Neural cell (in vitro differentiated cells): ENCODE data around the gene ANP32A. TPM values are rescaled to one million over a fixed set of nuclear protein-coding genes. Genes with fewer than 3 reads are reported as not detected.

ENCODE experiments used
- H2AFZ ChIP-seq: fragments of 200-600, 300-800 bp; sonication (generic), shearing (Covaris generic); 2 replicates; pipeline ENCODE4 v1.6.0; 2014; ENCODE audit warnings: low read depth, mild to moderate bottlenecking, antibody characterized with exemption, low read length, moderate library complexity
- H3F3A ChIP-seq: fragments of 200-600 bp; shearing (Covaris generic); 2 replicates; pipeline ENCODE4 v1.6.1; 2016; ENCODE audit warnings: mild to moderate bottlenecking, moderate library complexity, mixed read lengths, antibody characterized with exemption, low read length; ENCODE audit not compliant: insufficient read depth, poor library complexity, severe bottlenecking
- H3K27ac ChIP-seq: fragments of 200-600, 300-800 bp; sonication (generic), shearing (Covaris generic); 2 replicates; pipeline ENCODE4 v1.5.1; 2014; ENCODE audit warnings: mild to moderate bottlenecking, low read length, moderate library complexity
- H3K27me3 ChIP-seq: fragments of 300-800, 200-600 bp; sonication (generic), shearing (Covaris generic); 2 replicates; pipeline ENCODE4 v1.6.0; 2014; ENCODE audit warnings: mild to moderate bottlenecking, low read depth, low read length, moderate library complexity; ENCODE audit not compliant: insufficient read depth
- H3K36me3 ChIP-seq: fragments of 300-800, 200-600 bp; sonication (generic), shearing (Covaris generic); 2 replicates; pipeline ENCODE4 v1.5.1; 2014; ENCODE audit warnings: mild to moderate bottlenecking, antibody characterized with exemption, low read length, moderate library complexity; ENCODE audit not compliant: insufficient read depth
- H3K4me2 ChIP-seq: fragments of 300-800, 200-600 bp; sonication (generic), shearing (Covaris generic); 2 replicates; pipeline ENCODE4 v1.6.0; 2014; ENCODE audit warnings: mild to moderate bottlenecking, low read length
- H3K4me3 ChIP-seq: fragments of 300-800, 200-600 bp; sonication (generic), shearing (Covaris generic); 2 replicates; pipeline ENCODE4 v1.5.1; 2014; ENCODE audit warnings: mild to moderate bottlenecking, low read length, moderate library complexity
- H3K79me2 ChIP-seq: fragments of 200-600 bp; shearing (Covaris generic); replicated peaks from 2 replicates; pipeline ENCODE4 v1.6.0; 2014; ENCODE audit warnings: mild to moderate bottlenecking, low read length, moderate library complexity; ENCODE audit not compliant: insufficient read depth
- H3K9ac ChIP-seq: fragments of 300-800, 200-600 bp; sonication (generic), shearing (Covaris generic); 2 replicates; pipeline ENCODE4 v1.6.1; 2016; ENCODE audit warnings: mild to moderate bottlenecking, low read length, mixed read lengths
- H3K9me2 ChIP-seq: fragments of 200-600 bp; shearing (Covaris generic); 2 replicates; pipeline ENCODE4 v1.6.1; 2016; ENCODE audit warnings: mild to moderate bottlenecking, low read length, mixed read lengths; ENCODE audit not compliant: insufficient read depth
- H3K9me3 ChIP-seq: fragments of 200-600, 300-800 bp; sonication (generic), shearing (Covaris generic); 2 replicates; pipeline ENCODE4 v1.6.1; 2016; ENCODE audit warnings: mild to moderate bottlenecking, mixed run types, low read length, moderate library complexity, mixed read lengths
- H4K20me1 ChIP-seq: fragments of 200-600 bp; shearing (Covaris generic); 2 replicates; pipeline ENCODE4 v1.6.1; 2016; ENCODE audit warnings: mild to moderate bottlenecking, mixed run types; ENCODE audit not compliant: insufficient read depth
- CTCF ChIP-seq: fragments of 450-650 bp; IDR thresholded peaks from 2 replicates; pipeline ENCODE4 v1.5.1; 2014; ENCODE audit warnings: antibody characterized with exemption, mild to moderate bottlenecking, moderate library complexity; ENCODE audit not compliant: poor library complexity, severe bottlenecking
- EP300 ChIP-seq: fragments of 450-650 bp; conservative IDR thresholded peaks from 2 replicates; pipeline ENCODE4 v1.6.1; 2014; ENCODE audit warnings: antibody characterized with exemption, mild to moderate bottlenecking, moderate library complexity; ENCODE audit not compliant: poor library complexity, severe bottlenecking
- MXI1 ChIP-seq: fragments of 450-650 bp; conservative IDR thresholded peaks from 2 replicates; pipeline ENCODE4 v1.6.1; 2014; ENCODE audit warnings: antibody characterized with exemption, mild to moderate bottlenecking; ENCODE audit not compliant: poor library complexity, severe bottlenecking
- POLR2AphosphoS5 ChIP-seq: IDR thresholded peaks from 2 replicates; pipeline ENCODE4 v1.6.1; 2012
- RAD21 ChIP-seq: fragments of 450-650 bp; conservative IDR thresholded peaks from 2 replicates; pipeline ENCODE4 v1.6.1; 2014; ENCODE audit warnings: antibody characterized with exemption, mild to moderate bottlenecking, moderate library complexity
- SMC3 ChIP-seq: fragments of 450-650 bp; conservative IDR thresholded peaks from 2 replicates; pipeline ENCODE4 v1.6.1; 2014; ENCODE audit warnings: antibody characterized with exemption, mild to moderate bottlenecking, moderate library complexity; ENCODE audit not compliant: poor library complexity
- TAF1 ChIP-seq: IDR thresholded peaks from 2 replicates; pipeline ENCODE4 v1.6.1; 2012; ENCODE audit warnings: low read depth
- polyA plus RNA-seq: library from polyadenylated mRNA; depleted of rRNA; stranded (reverse); fragments of >200 nt; gene quantifications from 2 replicates; pipeline ENCODE4 v1.2.3, GENCODE V29; 2014
- TF ChIP-seq, protein P1 (sequence below): IDR thresholded peaks from 2 replicates; pipeline ENCODE4 v1.6.1; 2012; ENCODE audit warnings: borderline replicate concordance

Gene ANP32A
- polyA plus RNA-seq, 1 donor from 2014 or later, result 190 TPM

DNA sequence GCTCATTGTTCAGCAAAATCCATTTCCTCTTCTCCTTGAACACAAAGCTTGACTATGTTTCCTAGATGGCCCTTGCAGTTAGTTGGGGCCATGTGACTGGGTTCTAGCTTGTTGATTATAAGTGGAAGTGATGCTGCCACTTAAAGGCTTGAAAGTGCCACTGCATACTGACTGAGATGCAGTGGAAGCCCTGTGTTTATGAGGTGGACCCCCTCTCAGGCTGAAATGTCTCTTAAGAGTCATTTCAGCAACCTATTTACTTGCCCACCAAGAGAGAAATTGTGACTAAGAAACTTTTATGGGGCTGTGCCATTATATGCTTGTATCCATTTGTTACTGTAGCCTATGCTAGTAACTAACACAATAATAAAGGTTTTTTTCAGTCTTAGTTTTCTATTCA lies 8.4 kb upstream of the ANP32A start:
- H3K9me2 ChIP-seq, result no peaks in the 10 kb centered on the region
- H3K27ac ChIP-seq, result no peak overlapping the region
- peaks cover 4% of the 10 kb centered on the region for H3K79me2 ChIP-seq
- no peaks in the 10 kb centered on the region for H3K36me3 ChIP-seq
- H3K9ac ChIP-seq, result no peak overlapping the region
- no peak overlapping the region for H3K4me2 ChIP-seq
- H3K27me3 ChIP-seq, result no peaks in the 10 kb centered on the region
- H3K9me3 ChIP-seq, result no peaks in the 10 kb centered on the region
- H3K4me3 ChIP-seq, result no peak overlapping the region
- no peaks in the 10 kb centered on the region for H3F3A ChIP-seq
- H4K20me1 ChIP-seq, result no peaks in the 10 kb centered on the region
- TF ChIP-seq MXI1, result no peak
- peak; percentile 49 for TF ChIP-seq CTCF
- TF ChIP-seq, protein P1, sequence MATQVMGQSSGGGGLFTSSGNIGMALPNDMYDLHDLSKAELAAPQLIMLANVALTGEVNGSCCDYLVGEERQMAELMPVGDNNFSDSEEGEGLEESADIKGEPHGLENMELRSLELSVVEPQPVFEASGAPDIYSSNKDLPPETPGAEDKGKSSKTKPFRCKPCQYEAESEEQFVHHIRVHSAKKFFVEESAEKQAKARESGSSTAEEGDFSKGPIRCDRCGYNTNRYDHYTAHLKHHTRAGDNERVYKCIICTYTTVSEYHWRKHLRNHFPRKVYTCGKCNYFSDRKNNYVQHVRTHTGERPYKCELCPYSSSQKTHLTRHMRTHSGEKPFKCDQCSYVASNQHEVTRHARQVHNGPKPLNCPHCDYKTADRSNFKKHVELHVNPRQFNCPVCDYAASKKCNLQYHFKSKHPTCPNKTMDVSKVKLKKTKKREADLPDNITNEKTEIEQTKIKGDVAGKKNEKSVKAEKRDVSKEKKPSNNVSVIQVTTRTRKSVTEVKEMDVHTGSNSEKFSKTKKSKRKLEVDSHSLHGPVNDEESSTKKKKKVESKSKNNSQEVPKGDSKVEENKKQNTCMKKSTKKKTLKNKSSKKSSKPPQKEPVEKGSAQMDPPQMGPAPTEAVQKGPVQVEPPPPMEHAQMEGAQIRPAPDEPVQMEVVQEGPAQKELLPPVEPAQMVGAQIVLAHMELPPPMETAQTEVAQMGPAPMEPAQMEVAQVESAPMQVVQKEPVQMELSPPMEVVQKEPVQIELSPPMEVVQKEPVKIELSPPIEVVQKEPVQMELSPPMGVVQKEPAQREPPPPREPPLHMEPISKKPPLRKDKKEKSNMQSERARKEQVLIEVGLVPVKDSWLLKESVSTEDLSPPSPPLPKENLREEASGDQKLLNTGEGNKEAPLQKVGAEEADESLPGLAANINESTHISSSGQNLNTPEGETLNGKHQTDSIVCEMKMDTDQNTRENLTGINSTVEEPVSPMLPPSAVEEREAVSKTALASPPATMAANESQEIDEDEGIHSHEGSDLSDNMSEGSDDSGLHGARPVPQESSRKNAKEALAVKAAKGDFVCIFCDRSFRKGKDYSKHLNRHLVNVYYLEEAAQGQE, result no peak
- peak; percentile 20 for TF ChIP-seq SMC3
- no peak overlapping the region for H2AFZ ChIP-seq

GRCh38 chr15:68823561-68823960 lies 2.9 kb upstream of the ANP32A start:
- Histone ChIP-seq H4K20me1 (no peaks in the 10 kb centered on the region), H3K4me2 (no peak overlapping the region), H3K36me3 (no peaks in the 10 kb centered on the region), H3F3A (no peaks in the 10 kb centered on the region), H2AFZ (no peak overlapping the region), H3K9me2 (no peaks in the 10 kb centered on the region), H3K9ac (no peak overlapping the region), H3K27me3 (no peaks in the 10 kb centered on the region), H3K79me2 (peaks cover 44% of the 10 kb centered on the region), H3K27ac (no peak overlapping the region), H3K4me3 (peak overlapping the region; percentile 6), H3K9me3 (no peaks in the 10 kb centered on the region)
- no peak for TF ChIP-seq SMC3
- TF ChIP-seq EP300, result no peak
- no peak for TF ChIP-seq RAD21
- TF ChIP-seq, protein P1, result no peak
- TF ChIP-seq TAF1, result no peak
- TF ChIP-seq POLR2AphosphoS5, result no peak
